Choroid plexus epithelial cell (primary cell): ENCODE results near the gene NPLOC4.
"Not testable (repeated sequence)": the region's sequence is repeated elsewhere in the genome, so short reads cannot be mapped to it uniquely, and the experiment has no call there.

ENCODE experiments used
- DNase-seq: peaks from one replicate; pipeline ENCODE4 v3.0.0-alpha.2; 2010; ENCODE audit warnings: low read depth
- H3K4me3 ChIP-seq: 2 replicates; pipeline ENCODE4 v1.5.1; 2011; ENCODE audit warnings: low read depth, mild to moderate bottlenecking, control low read depth, low read length, moderate library complexity
- CTCF ChIP-seq: conservative IDR thresholded peaks from 2 replicates; pipeline ENCODE4 v1.5.1; 2011; ENCODE audit warnings: low read depth, mild to moderate bottlenecking, control low read depth, inconsistent platforms, low read length, moderate library complexity

Gene NPLOC4

DNA sequence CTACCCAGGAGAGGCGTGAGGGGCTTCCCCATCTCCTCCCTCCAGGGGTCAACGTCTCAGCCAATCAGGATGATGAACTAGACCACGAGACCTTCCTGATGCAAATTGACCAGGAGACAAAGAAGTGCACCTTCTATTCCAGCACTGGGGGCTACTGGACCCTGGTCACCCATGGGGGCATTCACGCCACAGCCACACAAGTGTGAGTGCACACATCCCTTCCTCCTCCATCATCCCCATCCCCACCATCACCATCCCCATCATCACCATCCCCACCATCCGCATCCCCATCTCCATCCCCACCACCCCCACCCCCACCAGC lies 101.9 kb downstream of the NPLOC4 start:
- no peak overlapping the region for H3K4me3 ChIP-seq
- TF ChIP-seq CTCF = no peak

GRCh38 chr17:81534157-81535006 lies 102.5 kb downstream of the NPLOC4 start:
- no peak for TF ChIP-seq CTCF

More for the DNA sequence above, 101.9 kb downstream of the NPLOC4 start:
- no peak for DNase-seq

DNA sequence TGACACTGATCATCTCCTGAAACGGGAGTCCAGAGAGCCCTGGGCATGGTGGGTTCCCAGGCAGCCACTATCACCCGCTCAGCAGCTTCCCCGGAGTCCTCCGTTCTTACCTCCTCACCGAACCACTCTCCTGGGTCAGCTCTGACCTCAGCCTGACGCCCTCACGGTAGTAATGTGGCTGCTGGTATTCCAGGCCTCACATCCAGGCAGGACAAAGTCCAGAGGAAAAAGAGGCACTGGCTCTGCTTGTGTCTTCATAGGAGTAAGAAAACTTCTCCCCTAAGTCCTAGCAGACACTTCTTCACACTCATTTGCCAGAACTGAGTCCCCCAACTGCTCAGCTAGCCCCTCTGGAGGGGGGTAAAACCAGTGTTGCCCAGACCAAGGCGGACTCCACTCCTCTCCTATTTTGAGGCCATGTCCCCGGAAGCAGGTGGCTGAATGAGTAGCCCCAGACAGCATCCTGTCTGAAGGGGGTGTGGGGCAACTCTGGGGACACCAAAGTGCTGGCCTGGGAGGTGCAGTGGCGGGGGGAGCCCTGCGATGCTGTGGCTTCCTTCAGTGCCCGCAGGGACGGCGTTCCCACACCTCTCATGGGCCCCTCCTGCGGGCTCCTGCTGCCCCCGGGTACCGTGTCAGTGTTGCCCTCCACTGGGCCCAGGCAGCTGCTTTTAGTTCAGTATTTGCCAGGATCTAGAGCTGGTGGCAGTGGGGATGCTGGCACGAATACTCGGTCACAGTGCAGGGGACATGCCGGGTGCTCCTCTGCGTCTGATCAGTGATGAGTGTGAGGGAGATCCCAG lies 103.4 kb downstream of the NPLOC4 start:
- no peak for DNase-seq
- H3K4me3 ChIP-seq = no peak overlapping the region
- TF ChIP-seq CTCF = no peak

More at GRCh38 chr17:81534157-81535006, 102.5 kb downstream of the NPLOC4 start:
- DNase-seq = no peak
- H3K4me3 ChIP-seq = no peak overlapping the region

GRCh38 chr17:81532490-81533287 lies 104.2 kb downstream of the NPLOC4 start:
- DNase-seq = no peak
- TF ChIP-seq CTCF = no peak
- H3K4me3 ChIP-seq = no peak overlapping the region

DNA sequence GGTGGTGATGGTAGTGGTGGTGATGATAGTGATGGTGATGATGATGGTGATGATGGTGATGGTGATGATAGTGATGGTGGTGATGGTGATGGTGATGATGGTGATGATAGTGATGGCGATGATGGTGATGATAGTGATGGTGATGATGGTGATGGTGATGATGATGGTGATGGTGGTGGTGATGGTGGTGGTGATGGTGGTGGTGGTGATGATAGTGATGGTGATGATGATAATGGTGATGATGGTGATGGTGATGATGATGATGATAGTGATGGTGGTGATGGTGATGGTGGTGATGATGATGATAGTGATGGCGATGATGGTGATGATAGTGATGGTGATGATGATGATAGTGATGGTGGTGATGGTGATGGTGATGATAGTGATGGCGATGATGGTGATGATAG lies 104.9 kb downstream of the NPLOC4 start:
- H3K4me3 ChIP-seq, DNase-seq: not testable (repeated sequence)

- not testable (repeated sequence) for H3K4me3 ChIP-seq, DNase-seq
Measured at GRCh38 chr17:81531013-81531412, 105.9 kb downstream of the NPLOC4 start.

DNA sequence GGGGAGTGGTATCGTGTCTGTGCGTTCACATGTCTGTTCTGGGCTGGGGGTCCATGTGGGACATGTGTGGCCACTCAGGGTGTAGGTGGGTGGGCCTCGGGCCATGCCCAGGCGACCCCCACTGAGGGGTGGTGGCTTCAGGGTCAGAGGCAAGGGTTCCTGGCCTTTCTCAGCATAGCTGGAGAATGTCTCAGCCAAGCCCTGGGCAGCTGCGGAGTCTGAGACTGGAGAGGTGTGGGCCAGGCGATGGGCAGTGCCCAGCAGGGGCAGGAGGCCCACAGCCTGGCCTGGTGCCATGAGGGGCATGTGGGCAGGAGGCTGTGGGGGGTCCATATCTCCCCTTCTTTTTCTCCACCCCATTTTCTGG lies 107.5 kb downstream of the NPLOC4 start:
- no peak for TF ChIP-seq CTCF
- no peak overlapping the region for H3K4me3 ChIP-seq
- DNase-seq = no peak
